SU-DHL-6 (cell line): ENCODE results near the gene TRAK1.

Experiments
- EZH2phosphoT487 ChIP-seq: fragments of 200-600 bp; sonication (generic), shearing (Covaris generic); conservative IDR thresholded peaks from 2 replicates; pipeline ENCODE4 v1.6.1; 2018; ENCODE audit warnings: mild to moderate bottlenecking, antibody characterized with exemption, low read length, moderate library complexity, mixed read lengths
- TF ChIP-seq, protein P1 (sequence below): fragments of 200-600 bp; sonication (generic); IDR thresholded peaks from one replicate; pipeline ENCODE4 v1.5.1; 2017; ENCODE audit warnings: antibody characterized with exemption, mild to moderate bottlenecking, low read length, moderate library complexity; ENCODE audit not compliant: insufficient read depth, poor library complexity, severe bottlenecking

DNA sequence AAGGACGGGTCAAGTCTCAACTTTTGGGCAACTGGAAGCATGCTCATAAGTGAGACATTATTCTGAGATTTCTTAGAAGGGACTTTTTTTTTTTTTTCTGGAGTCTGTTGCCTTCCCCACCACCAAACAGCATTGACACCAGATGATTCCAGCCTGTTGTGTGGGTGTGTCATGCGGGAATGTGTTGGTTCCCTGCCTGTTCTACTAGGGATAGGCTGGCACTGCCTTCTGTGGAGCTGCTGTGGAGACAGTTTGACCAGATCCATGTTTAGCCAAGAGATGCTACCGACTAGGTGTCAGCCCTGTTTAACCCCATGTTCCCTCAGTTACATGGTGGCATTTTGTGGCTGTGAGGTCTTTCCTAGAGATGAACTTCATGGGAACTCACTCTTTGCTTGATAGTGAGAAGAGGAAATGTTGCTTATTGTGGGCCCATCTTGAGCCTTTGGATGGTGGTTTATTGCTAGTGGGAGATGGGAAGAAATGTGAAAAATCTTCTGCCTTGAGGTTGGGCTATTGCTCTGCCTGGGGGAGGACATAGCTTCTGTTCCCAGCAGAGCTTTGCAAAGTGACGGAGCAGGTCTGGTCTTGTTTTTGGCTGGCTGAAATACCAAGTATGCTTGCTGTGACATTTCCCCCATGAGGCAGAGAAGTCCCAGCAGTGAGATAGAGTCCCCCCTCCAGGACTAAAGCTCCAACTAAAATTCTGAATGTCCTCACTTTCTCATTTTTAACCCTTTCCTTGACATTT is 31.3 kb downstream of the TRAK1 start:
- TF ChIP-seq, protein P1, sequence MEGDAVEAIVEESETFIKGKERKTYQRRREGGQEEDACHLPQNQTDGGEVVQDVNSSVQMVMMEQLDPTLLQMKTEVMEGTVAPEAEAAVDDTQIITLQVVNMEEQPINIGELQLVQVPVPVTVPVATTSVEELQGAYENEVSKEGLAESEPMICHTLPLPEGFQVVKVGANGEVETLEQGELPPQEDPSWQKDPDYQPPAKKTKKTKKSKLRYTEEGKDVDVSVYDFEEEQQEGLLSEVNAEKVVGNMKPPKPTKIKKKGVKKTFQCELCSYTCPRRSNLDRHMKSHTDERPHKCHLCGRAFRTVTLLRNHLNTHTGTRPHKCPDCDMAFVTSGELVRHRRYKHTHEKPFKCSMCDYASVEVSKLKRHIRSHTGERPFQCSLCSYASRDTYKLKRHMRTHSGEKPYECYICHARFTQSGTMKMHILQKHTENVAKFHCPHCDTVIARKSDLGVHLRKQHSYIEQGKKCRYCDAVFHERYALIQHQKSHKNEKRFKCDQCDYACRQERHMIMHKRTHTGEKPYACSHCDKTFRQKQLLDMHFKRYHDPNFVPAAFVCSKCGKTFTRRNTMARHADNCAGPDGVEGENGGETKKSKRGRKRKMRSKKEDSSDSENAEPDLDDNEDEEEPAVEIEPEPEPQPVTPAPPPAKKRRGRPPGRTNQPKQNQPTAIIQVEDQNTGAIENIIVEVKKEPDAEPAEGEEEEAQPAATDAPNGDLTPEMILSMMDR, result no peak
- TF ChIP-seq EZH2phosphoT487, result no peak
